Fibroblast of lung (primary cell): ENCODE measurements around the gene COG8.

Source experiments
- CTCF ChIP-seq, 2 donors: IDR thresholded peaks in 1 of 2; conservative IDR thresholded peaks in 1 of 2; 1 replicate in 1 of 2; 2 replicates in 1 of 2; pipeline ENCODE4 v1.5.1; 2011 to 2012; ENCODE audit warnings: low read length in 2 of 2, control low read depth in 1 of 2, inconsistent platforms in 1 of 2, low read depth in 1 of 2, mild to moderate bottlenecking in 1 of 2
- EZH2 ChIP-seq: IDR thresholded peaks from 2 replicates; pipeline ENCODE4 v1.5.1; 2012; ENCODE audit warnings: low read length, control low read depth, mild to moderate bottlenecking; ENCODE audit errors: missing control alignments

GRCh38 chr16:69293401-69293800 lies 46.0 kb downstream of the COG8 start:
- TF ChIP-seq CTCF (conservative IDR thresholded peaks at IDR 0.05 in 1 of 2, IDR thresholded peaks at IDR 0.05 in 1 of 2; ENCODE audit: low read depth in 1 of 2, low read length in 2 of 2): no peak
- no peak for TF ChIP-seq EZH2
